Hematopoietic multipotent progenitor cell treated with erythropoietin and hydrocortisone succinate and interleukin-3 and kit ligand, for 17 days (in vitro differentiated cells): ENCODE measurements around the gene LMO2.

ENCODE experiments used
- DNase-seq: peaks from one replicate; pipeline ENCODE4 v3.0.0-alpha.2; 2015; ENCODE audit warnings: low spot score

The LMO2 gene

DNA sequence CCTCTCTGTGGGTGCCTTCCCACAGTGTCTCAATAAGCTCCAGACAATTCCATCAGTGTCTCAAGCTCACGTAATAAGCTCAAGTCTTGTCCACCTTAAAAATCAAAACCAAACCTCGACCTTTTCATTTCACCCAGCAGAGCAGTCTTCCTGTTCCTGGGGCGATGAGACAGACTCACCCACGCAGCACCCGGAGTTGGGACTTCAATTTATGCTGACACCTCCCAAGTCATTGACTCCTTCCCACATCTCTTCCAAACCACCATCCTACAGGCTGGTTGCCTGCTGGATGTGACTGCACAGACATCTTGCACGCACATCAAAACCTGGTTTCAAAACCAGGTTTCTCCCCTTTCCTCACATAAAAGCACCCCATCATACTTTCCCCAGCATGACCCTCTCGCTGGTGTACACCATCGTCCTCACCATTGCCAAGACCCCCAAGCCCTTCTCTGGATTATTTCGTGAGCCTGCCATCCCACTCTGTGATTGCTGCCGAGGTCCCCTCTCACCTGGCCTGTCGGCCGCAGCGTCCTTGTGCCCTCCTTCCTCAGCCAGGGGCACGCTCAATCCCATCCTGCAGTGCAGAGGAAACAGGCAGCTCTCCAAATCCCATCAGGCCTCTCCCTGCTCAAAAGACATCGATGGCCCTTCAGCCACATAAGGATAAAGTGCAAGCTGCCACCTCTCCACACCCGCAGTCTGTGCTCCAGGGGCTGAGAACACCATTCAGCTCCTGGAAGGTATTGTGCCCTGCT lies 72.4 kb downstream of the LMO2 start:
- DNase-seq = no peak
